Vagina (tissue), 2 donors: ENCODE measurements around the gene PHKA2.

Experiments used
- POLR2A ChIP-seq, 2 donors: fragments of 450-650 bp; IDR thresholded peaks; one replicate each; pipeline ENCODE4 v1.6.1; 2017; ENCODE audit warnings: antibody characterized with exemption in 2 of 2, mild to moderate bottlenecking in 2 of 2, moderate library complexity in 2 of 2
- POLR2AphosphoS5 ChIP-seq, 2 donors: sonication (generic); formaldehyde crosslinking; IDR thresholded peaks; one replicate each; pipeline ENCODE4 v1.9.0; 2017; ENCODE audit warnings: antibody characterized with exemption in 2 of 2, mild to moderate bottlenecking in 2 of 2, low read depth in 1 of 2; ENCODE audit not compliant: insufficient read depth in 1 of 2
- TF ChIP-seq, protein P1 (sequence below), 3 experiments: fragments of 450-650 bp in 2 of 3; fragments of 200-600 bp in 1 of 3; sonication (generic) in 1 of 3; IDR thresholded peaks; one replicate each; pipeline ENCODE4 v1.5.1; 2017 to 2019; ENCODE audit warnings: antibody characterized with exemption in 3 of 3, mild to moderate bottlenecking in 2 of 3, moderate library complexity in 2 of 3

GRCh38 chrX:18949944-18950301 is 34.0 kb downstream of the PHKA2 start:
- TF ChIP-seq, protein P1, sequence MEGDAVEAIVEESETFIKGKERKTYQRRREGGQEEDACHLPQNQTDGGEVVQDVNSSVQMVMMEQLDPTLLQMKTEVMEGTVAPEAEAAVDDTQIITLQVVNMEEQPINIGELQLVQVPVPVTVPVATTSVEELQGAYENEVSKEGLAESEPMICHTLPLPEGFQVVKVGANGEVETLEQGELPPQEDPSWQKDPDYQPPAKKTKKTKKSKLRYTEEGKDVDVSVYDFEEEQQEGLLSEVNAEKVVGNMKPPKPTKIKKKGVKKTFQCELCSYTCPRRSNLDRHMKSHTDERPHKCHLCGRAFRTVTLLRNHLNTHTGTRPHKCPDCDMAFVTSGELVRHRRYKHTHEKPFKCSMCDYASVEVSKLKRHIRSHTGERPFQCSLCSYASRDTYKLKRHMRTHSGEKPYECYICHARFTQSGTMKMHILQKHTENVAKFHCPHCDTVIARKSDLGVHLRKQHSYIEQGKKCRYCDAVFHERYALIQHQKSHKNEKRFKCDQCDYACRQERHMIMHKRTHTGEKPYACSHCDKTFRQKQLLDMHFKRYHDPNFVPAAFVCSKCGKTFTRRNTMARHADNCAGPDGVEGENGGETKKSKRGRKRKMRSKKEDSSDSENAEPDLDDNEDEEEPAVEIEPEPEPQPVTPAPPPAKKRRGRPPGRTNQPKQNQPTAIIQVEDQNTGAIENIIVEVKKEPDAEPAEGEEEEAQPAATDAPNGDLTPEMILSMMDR (IDR thresholded peaks at IDR 0.05), result no peak
- TF ChIP-seq POLR2AphosphoS5 (IDR thresholded peaks at IDR 0.05; ENCODE audit: insufficient read depth in 1 of 2, low read depth in 1 of 2) (no peak), POLR2A (IDR thresholded peaks at IDR 0.05) (no peak)
